Liver (tissue), 9 donors: ENCODE measurements around the gene ZNRF2. TPM values are rescaled to one million over a fixed set of nuclear protein-coding genes. Genes with fewer than 3 reads are reported as not detected.

ENCODE experiments used
- DNase-seq: peaks from one replicate; pipeline ENCODE4 v3.0.0-alpha.2; 2017; ENCODE audit warnings: low spot score
- H3K27ac ChIP-seq, 2 donors: one replicate each; pipeline ENCODE4 v1.7.0; 2013; ENCODE audit warnings: inconsistent platforms in 2 of 2, low read length in 2 of 2, control low read depth in 1 of 2, low read depth in 1 of 2, mild to moderate bottlenecking in 1 of 2
- H3K27me3 ChIP-seq, 4 donors: one replicate each; pipeline versions ENCODE4 v1.6.1 to v1.7.0; 2013; ENCODE audit warnings: low read length in 3 of 4, inconsistent platforms in 1 of 4, mild to moderate bottlenecking in 1 of 4, moderate library complexity in 1 of 4; ENCODE audit not compliant: control insufficient read depth in 4 of 4, insufficient read depth in 4 of 4
- H3K36me3 ChIP-seq, 4 donors: one replicate each; pipeline versions ENCODE4 v1.6.1 to v1.7.0; 2013; ENCODE audit warnings: low read length in 3 of 4, mild to moderate bottlenecking in 3 of 4, low read depth in 1 of 4, moderate library complexity in 1 of 4; ENCODE audit not compliant: control insufficient read depth in 4 of 4, insufficient read depth in 3 of 4
- H3K4me1 ChIP-seq, 4 donors: one replicate each; pipeline versions ENCODE4 v1.6.1 to v1.7.0; 2013; ENCODE audit warnings: low read length in 3 of 4, mild to moderate bottlenecking in 3 of 4, moderate library complexity in 1 of 4; ENCODE audit not compliant: control insufficient read depth in 4 of 4, insufficient read depth in 4 of 4
- H3K4me3 ChIP-seq, 3 donors: one replicate each; pipeline versions ENCODE4 v1.6.1 to v1.7.0; 2013; ENCODE audit warnings: low read length in 3 of 3, control low read depth in 1 of 3, low read depth in 1 of 3, mild to moderate bottlenecking in 1 of 3
- H3K9ac ChIP-seq, 2 donors: one replicate each; pipeline ENCODE4 v1.7.0; 2013; ENCODE audit warnings: low read length in 2 of 2, mild to moderate bottlenecking in 2 of 2, moderate library complexity in 2 of 2, control low read depth in 1 of 2, low read depth in 1 of 2
- H3K9me3 ChIP-seq, 4 donors: one replicate each; pipeline versions ENCODE4 v1.6.1 to v1.7.0; 2013; ENCODE audit warnings: low read length in 3 of 4; ENCODE audit not compliant: control insufficient read depth in 4 of 4
- ATF3 ChIP-seq: IDR thresholded peaks from 2 replicates; pipeline ENCODE4 v1.6.1; 2016; ENCODE audit warnings: antibody characterized with exemption
- CTCF ChIP-seq: fragments of 150-350 bp; IDR thresholded peaks from 2 replicates; pipeline ENCODE4 v1.5.1; 2017; ENCODE audit warnings: improper control_type of control experiment, low read depth, low read length; ENCODE audit not compliant: missing input control
- EGR1 ChIP-seq, 2 donors: IDR thresholded peaks; 2 replicates each; pipeline ENCODE4 v1.6.1; 2016 to 2018; ENCODE audit warnings: antibody characterized with exemption in 2 of 2, low read depth in 2 of 2
- FOXA1 ChIP-seq: IDR thresholded peaks from 2 replicates; pipeline ENCODE4 v1.6.1; 2016; ENCODE audit warnings: antibody characterized with exemption
- FOXA2 ChIP-seq: IDR thresholded peaks from 2 replicates; pipeline ENCODE4 v1.6.1; 2016; ENCODE audit warnings: antibody characterized with exemption
- HNF4A ChIP-seq, 2 donors: conservative IDR thresholded peaks; 2 replicates each; pipeline ENCODE4 v1.6.1; 2016; ENCODE audit warnings: antibody characterized with exemption in 2 of 2, mild to moderate bottlenecking in 2 of 2
- JUND ChIP-seq, 2 donors: IDR thresholded peaks; 2 replicates each; pipeline ENCODE4 v1.6.1; 2016; ENCODE audit warnings: antibody characterized with exemption in 2 of 2
- MAX ChIP-seq: IDR thresholded peaks from 2 replicates; pipeline ENCODE4 v1.6.1; 2016; ENCODE audit warnings: antibody characterized with exemption
- NR2F2 ChIP-seq: IDR thresholded peaks from 2 replicates; pipeline ENCODE4 v1.6.1; 2016; ENCODE audit warnings: antibody characterized with exemption
- RAD21 ChIP-seq, 2 donors: IDR thresholded peaks; 2 replicates each; pipeline ENCODE4 v1.6.1; 2016; ENCODE audit warnings: antibody characterized with exemption in 2 of 2, mild to moderate bottlenecking in 2 of 2
- REST ChIP-seq: IDR thresholded peaks from 2 replicates; pipeline ENCODE4 v1.6.1; 2016; ENCODE audit warnings: antibody characterized with exemption, mild to moderate bottlenecking
- RXRA ChIP-seq, 2 donors: IDR thresholded peaks; 2 replicates each; pipeline ENCODE4 v1.6.1; 2017 to 2018; ENCODE audit warnings: antibody characterized with exemption in 2 of 2, mild to moderate bottlenecking in 1 of 2
- SP1 ChIP-seq: IDR thresholded peaks from 2 replicates; pipeline ENCODE4 v1.6.1; 2018; ENCODE audit warnings: antibody characterized with exemption, mild to moderate bottlenecking
- TAF1 ChIP-seq: conservative IDR thresholded peaks from 2 replicates; pipeline ENCODE4 v1.6.1; 2016; ENCODE audit warnings: antibody characterized with exemption, mild to moderate bottlenecking
- YY1 ChIP-seq: IDR thresholded peaks from 2 replicates; pipeline ENCODE4 v1.6.1; 2016; ENCODE audit warnings: antibody characterized with exemption, mild to moderate bottlenecking
- ZBTB33 ChIP-seq: IDR thresholded peaks from 2 replicates; pipeline ENCODE4 v1.6.1; 2016; ENCODE audit warnings: antibody characterized with exemption
- WGBS: extraction: QIAGEN DNeasy Blood & Tissue Kit; methylation state at CpG from one replicate; pipeline ENCODE4 v1.1.7; 2013; 5-methylcytosine and 5-hydroxymethylcytosine counted together
- polyA plus RNA-seq, 2 donors: library from polyadenylated mRNA; stranded (reverse) in 1 of 2; unstranded in 1 of 2; fragments of 200-250 nt in 1 of 2; fragments of >200 nt in 1 of 2; fragmentation: Nextera tagmentation in 1 of 2; extraction: Ambion mirVana in 1 of 2; gene quantifications; one replicate each; pipeline versions ENCODE4 v1.2.1 to v1.2.3, GENCODE V29; 2013 to 2015
- total RNA-seq, 2 donors: library from RNA; depleted of rRNA; stranded (reverse); fragments of >200 nt; gene quantifications; one replicate each; pipeline ENCODE4 v1.2.3, GENCODE V29; 2014
- donor health status: healthy.
- donor health status: healthy.
- donor health status: healthy.
- donor health status: healthy.
- donor health status: healthy.

The ZNRF2 gene
- total and polyA plus RNA-seq, 4 donors = 6.9 to 30.0 (median 12.7) TPM

- 86% methylated on average over 6 of the region's 6 CpGs for WGBS
- H3K4me3 ChIP-seq = no peak overlapping the region
- H3K27me3 ChIP-seq = no peaks in the 10 kb centered on the region
Measured at GRCh38 chr7:30240106-30240800, 44.1 kb upstream of the ZNRF2 start.

GRCh38 chr7:30241767-30242166 is 42.6 kb upstream of the ZNRF2 start:
- Histone ChIP-seq H3K4me3 (no peak overlapping the region), H3K9ac (no peak overlapping the region), H3K27me3 (no peaks in the 10 kb centered on the region), H3K4me1 (peaks cover 2 to 19% (median 17%) of the 10 kb centered on the region in 4 donors), H3K36me3 (no peaks in the 10 kb centered on the region), H3K27ac (no peak overlapping the region), H3K9me3 (no peaks in the 10 kb centered on the region)
- 97% methylated on average over 2 of the region's 2 CpGs for WGBS
- no peak for TF ChIP-seq JUND (IDR thresholded peaks at IDR 0.05)
- TF ChIP-seq YY1 = no peak
- TF ChIP-seq FOXA1 = no peak
- no peak for TF ChIP-seq ZBTB33
- TF ChIP-seq CTCF = no peak
- TF ChIP-seq HNF4A (conservative IDR thresholded peaks at IDR 0.05) = no peak
- no peak for TF ChIP-seq MAX
- TF ChIP-seq EGR1 (IDR thresholded peaks at IDR 0.05; ENCODE audit: low read depth in 2 of 2) = no peak
- no peak for TF ChIP-seq RAD21 (IDR thresholded peaks at IDR 0.05)
- TF ChIP-seq TAF1 = no peak
- TF ChIP-seq ATF3 = no peak
- TF ChIP-seq SP1 = no peak
- TF ChIP-seq NR2F2 = no peak
- TF ChIP-seq REST = no peak
- no peak for TF ChIP-seq FOXA2
- no peak for TF ChIP-seq RXRA (IDR thresholded peaks at IDR 0.05)
- no peak for DNase-seq

More at GRCh38 chr7:30240106-30240800, 44.1 kb upstream of the ZNRF2 start:
- Histone ChIP-seq H3K27ac (no peak overlapping the region), H3K36me3 (no peaks in the 10 kb centered on the region), H3K4me1 (peaks cover 2 to 19% (median 17%) of the 10 kb centered on the region in 4 donors), H3K9ac (no peak overlapping the region), H3K9me3 (no peaks in the 10 kb centered on the region)
- DNase-seq = no peak
- TF ChIP-seq MAX (no peak), SP1 (no peak), FOXA2 (no peak)
